LNCaP clone FGC (cell line): ENCODE measurements around the gene NEK6.

ENCODE experiments used
- DNase-seq: peaks from one replicate; pipeline ENCODE4 v3.0.0-alpha.2; 2011; ENCODE audit warnings: low read depth
- H3K4me3 ChIP-seq: 2 replicates; pipeline ENCODE4 v1.5.1; 2011; ENCODE audit warnings: mild to moderate bottlenecking, low read depth, low read length, control low read depth
- TF ChIP-seq, protein P1 (sequence below): IDR thresholded peaks from 2 replicates; pipeline ENCODE4 v1.5.1; 2012; ENCODE audit warnings: mild to moderate bottlenecking; ENCODE audit not compliant: control insufficient read depth, insufficient read depth; ENCODE audit errors: extremely low read depth

The NEK6 gene

DNA sequence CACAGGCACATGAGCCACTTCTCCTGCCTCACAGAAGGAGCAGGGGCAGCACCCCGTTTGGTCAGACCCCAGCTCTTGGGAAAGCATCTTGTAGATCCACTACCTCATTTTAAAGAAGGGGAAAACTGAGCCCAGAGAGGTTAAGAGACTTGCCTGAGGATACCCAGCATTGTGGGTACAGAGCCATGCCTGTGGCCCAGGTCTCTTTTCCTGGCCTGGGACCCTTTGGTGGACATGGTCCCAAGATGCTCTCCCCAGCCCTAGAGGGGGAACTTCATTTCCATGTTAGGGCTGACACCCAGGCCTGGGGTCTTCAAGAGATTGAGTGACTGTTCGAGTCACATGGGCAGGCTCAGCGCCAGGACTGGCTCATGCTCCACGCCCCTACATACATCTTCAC is 64.2 kb downstream of the NEK6 start:
- TF ChIP-seq, protein P1, sequence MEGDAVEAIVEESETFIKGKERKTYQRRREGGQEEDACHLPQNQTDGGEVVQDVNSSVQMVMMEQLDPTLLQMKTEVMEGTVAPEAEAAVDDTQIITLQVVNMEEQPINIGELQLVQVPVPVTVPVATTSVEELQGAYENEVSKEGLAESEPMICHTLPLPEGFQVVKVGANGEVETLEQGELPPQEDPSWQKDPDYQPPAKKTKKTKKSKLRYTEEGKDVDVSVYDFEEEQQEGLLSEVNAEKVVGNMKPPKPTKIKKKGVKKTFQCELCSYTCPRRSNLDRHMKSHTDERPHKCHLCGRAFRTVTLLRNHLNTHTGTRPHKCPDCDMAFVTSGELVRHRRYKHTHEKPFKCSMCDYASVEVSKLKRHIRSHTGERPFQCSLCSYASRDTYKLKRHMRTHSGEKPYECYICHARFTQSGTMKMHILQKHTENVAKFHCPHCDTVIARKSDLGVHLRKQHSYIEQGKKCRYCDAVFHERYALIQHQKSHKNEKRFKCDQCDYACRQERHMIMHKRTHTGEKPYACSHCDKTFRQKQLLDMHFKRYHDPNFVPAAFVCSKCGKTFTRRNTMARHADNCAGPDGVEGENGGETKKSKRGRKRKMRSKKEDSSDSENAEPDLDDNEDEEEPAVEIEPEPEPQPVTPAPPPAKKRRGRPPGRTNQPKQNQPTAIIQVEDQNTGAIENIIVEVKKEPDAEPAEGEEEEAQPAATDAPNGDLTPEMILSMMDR: no peak
- DNase-seq: no peak
- no peak overlapping the region for H3K4me3 ChIP-seq

DNA sequence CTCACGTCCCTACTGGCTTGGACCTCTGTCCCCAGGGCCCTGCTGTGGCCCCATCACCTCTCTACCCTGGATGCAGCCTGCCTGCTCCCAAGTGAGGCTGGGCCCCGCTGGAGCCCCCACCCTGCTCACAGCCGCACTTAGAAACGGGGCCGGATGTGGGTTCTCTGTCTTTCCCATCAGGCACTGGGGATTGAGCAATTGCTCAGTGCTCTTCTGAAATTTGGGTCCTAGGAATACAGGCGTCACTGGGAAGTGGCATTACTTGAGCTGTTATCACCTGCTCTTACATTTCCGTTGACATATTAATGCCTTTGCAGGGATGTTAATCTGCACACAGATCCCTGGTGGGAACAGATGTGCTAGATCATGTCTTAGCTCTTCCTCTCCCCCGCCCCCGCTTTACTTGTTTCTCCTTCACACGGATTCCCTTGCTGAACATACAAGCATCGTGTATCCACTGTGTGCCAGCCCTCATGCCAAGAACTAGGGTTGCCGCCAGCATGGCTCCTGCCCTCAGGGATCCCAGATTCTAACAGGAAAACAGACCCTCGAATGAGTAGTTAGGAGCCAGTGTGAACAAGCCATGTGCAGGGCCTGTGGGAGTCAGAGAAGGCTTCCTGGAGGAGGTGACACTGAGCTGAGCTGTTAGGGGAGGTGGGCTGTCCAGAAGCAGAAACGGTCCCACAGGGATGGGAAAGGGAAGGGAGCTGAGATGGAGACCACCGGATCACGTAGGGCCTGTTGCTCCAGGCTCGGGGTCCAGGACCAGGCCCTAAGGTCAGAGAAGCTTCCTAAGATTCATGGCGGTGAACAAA is 65.1 kb downstream of the NEK6 start:
- no peak for DNase-seq

DNA sequence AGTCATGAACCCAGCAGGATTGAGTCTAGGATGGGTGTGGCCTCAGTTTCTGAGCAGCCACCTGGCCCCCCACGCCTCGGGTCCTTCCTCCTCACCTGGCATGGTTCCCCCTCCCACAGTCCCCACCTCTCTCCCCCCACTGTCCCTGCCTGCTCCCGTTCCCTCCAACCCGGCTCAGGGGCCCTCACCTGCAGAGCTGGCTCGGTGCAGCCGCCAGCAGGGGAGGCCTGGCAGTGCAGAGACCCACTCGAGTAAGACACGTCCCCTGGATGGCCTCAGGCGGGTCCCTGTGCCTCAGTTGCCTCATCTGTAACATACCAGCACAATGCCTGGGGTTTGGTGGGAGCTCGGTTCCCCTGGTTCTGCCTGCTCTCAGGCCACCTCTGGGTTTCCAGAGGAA is 66.2 kb downstream of the NEK6 start:
- no peak overlapping the region for H3K4me3 ChIP-seq
- no peak for DNase-seq

More for the DNA sequence above, 65.1 kb downstream of the NEK6 start:
- H3K4me3 ChIP-seq: no peak overlapping the region
- TF ChIP-seq, protein P1: no peak

DNA sequence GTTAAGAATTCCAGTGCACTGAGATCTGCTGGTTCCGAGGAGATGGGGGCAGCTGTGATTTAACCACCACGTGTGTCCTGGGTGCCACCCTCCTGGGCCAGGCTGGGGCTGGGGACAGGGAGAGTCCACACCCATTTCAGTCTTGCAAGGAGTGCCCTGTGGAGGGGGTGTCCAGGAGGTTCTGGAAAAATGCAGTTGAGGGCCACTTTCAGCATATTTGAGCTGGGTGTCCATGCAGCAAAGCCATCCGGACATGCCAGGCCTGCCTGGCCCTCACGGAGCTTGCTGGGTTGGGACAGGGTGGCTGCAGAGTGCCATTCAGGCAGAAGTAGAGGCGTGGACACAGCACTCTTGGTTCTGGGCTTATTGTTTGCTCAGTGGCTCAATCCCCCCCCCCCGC is 68.1 kb downstream of the NEK6 start:
- no peak overlapping the region for H3K4me3 ChIP-seq
- no peak for DNase-seq
- TF ChIP-seq, protein P1: no peak

More for the DNA sequence above, 66.2 kb downstream of the NEK6 start:
- TF ChIP-seq, protein P1: no peak

DNA sequence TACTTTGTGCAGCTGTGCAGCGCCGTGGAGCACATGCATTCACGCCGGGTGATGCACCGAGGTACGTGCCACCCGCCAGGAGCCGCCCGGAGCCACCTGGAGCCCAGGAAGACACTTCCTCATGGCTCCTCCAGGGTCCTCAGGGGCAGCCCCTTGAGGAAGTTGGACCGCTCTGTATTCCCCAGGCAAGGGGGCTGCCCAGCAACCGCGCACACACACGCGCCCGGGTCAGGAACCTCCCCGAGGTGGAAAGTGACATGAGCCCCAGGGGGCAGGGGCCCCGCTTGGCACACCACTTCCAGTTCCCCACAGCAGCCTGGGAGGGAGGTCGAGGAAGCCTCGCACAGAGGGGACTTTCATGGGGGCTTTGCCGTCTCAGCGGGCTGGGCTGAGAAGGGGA is 68.6 kb downstream of the NEK6 start:
- DNase-seq: no peak
- no peak overlapping the region for H3K4me3 ChIP-seq
- TF ChIP-seq, protein P1: no peak

DNA sequence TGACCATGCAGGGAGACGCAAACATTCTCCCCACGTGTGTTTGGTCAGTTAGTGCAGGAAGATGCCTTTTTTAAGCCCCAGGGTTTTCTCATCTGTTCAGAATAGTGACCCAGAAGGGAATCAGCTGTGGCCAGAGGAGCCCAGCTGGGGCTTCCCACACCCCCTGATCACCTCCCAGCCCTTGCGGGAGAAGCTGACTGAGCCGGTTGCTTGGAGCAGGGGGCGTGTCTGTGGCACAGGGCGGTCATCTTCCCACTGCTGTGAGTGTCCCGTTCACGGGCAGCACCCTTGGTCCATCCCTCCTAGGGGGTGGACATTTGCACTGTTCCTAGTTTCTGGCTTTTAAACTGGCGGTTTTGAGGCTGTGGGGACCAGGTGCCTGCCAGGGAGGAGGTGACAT is 69.7 kb downstream of the NEK6 start:
- H3K4me3 ChIP-seq: no peak overlapping the region
- no peak for DNase-seq
- TF ChIP-seq, protein P1: no peak

DNA sequence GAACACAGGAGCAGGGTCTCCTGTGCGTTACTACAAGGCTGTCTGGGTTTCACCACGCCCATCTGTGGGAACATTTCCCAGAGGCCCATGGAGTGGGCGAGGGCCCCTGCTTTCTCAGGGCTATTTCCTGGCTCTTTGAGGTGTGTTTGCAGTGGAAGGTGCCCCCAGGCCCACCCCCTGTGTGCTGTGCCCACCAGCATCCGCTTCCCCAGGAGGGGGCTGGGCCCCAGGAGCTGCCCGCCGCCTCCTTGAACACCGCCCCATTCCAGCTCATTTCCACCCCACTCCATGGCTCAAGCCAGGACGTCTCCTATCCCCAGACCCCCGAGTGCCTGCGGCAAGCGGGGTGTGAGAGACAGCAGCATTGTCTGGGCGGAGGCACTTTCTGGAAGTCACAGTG is 70.5 kb downstream of the NEK6 start:
- DNase-seq: no peak
- no peak overlapping the region for H3K4me3 ChIP-seq
- TF ChIP-seq, protein P1: no peak
